HepG2 (cell line): ENCODE results near the gene ADGRB2. TPM values are rescaled to one million over a fixed set of nuclear protein-coding genes. Genes with fewer than 3 reads are reported as not detected.

Source experiments
- ATAC-seq: fragments of 200-7000 bp; cut with Tn5 transposase; 3 replicates; pipeline ENCODE4 v1.9.1; 2020; ENCODE audit warnings: mild to moderate bottlenecking, moderate library complexity
- BruUV-seq: library from RNA; stranded (reverse); fragments of 400-500 nt; replicated peaks from 2 replicates; lab custom pipeline; 2021; lab: Mats Ljungman, UMichigan
- CTCF ChIA-PET: fragments of 300-600 bp; formaldehyde crosslinking; extraction: SDS; loops from one replicate; lab custom pipeline; 2021; ENCODE audit warnings: low total read pairs, inconsistent platforms, low intra/inter-chr PET ratio; lab: Yijun Ruan, JAX
- POLR2A ChIA-PET: fragments of 350-600 bp; sonication (Branson Sonifier 250); formaldehyde crosslinking; loops from one replicate; lab custom pipeline; 2020; ENCODE audit warnings: antibody characterized with exemption, inconsistent platforms; lab: Yijun Ruan, JAX
- DNase-seq: peaks from one replicate; pipeline ENCODE4 v3.0.0-alpha.2; 2015; ENCODE audit warnings: low spot score
- FAIRE-seq: peaks from 3 replicates; lab custom pipeline; 2011; peaks lifted over from hg19 to GRCh38; lab: Jason Lieb, UNC
- H2AFZ ChIP-seq: one replicate; pipeline ENCODE4 v1.6.1; 2011; ENCODE audit warnings: low read length, inconsistent platforms
- H3K27ac ChIP-seq: fragments of 300-600 bp; 3 replicates; pipeline ENCODE4 v1.8.0; 2011; ENCODE audit warnings: mixed run types, mild to moderate bottlenecking, mixed read lengths, low read length, inconsistent platforms; ENCODE audit not compliant: insufficient read depth; ENCODE audit errors: extremely low read length
- H3K27me3 ChIP-seq, 2 experiments: fragments of 200-600 bp in 1 of 2; 2 replicates in 1 of 2; 3 replicates in 1 of 2; pipeline versions ENCODE4 v1.6.0 to v1.8.0; 2011; ENCODE audit warnings: low read length in 2 of 2, mild to moderate bottlenecking in 2 of 2, moderate library complexity in 2 of 2, inconsistent platforms in 1 of 2; ENCODE audit not compliant: insufficient read depth in 2 of 2, control insufficient read depth in 1 of 2
- H3K36me3 ChIP-seq, 2 experiments: fragments of 200-600 bp in 1 of 2; replicated peaks in 1 of 2; 2 replicates in 1 of 2; 3 replicates in 1 of 2; pipeline versions ENCODE4 v1.5.1 to v1.8.0; 2011; ENCODE audit warnings: low read length in 2 of 2, inconsistent platforms in 1 of 2; ENCODE audit not compliant: insufficient read depth in 2 of 2, control insufficient read depth in 1 of 2
- H3K4me1 ChIP-seq: 2 replicates; pipeline ENCODE4 v1.5.1; 2012; ENCODE audit warnings: low read length, inconsistent platforms; ENCODE audit not compliant: insufficient read depth
- H3K4me2 ChIP-seq: 2 replicates; pipeline ENCODE4 v1.6.0; 2011; ENCODE audit warnings: low read depth, low read length, inconsistent platforms
- H3K4me3 ChIP-seq, 3 experiments: fragments of 200-600 bp in 1 of 3; sonication (generic), shearing (Covaris generic) in 1 of 3; replicated peaks in 1 of 3; 2 replicates each; pipeline ENCODE4 v1.5.1; 2011 to 2016; ENCODE audit warnings: low read length in 3 of 3, inconsistent platforms in 2 of 3, low read depth in 2 of 3, mild to moderate bottlenecking in 2 of 3, control low read depth in 1 of 3, mixed read lengths in 1 of 3; ENCODE audit not compliant: insufficient read depth in 1 of 3
- H3K79me2 ChIP-seq: one replicate; pipeline ENCODE4 v1.6.1; 2011; ENCODE audit warnings: low read length, inconsistent platforms; ENCODE audit not compliant: insufficient read depth
- H3K9ac ChIP-seq: 2 replicates; pipeline ENCODE4 v1.6.0; 2011; ENCODE audit warnings: mild to moderate bottlenecking, low read depth, low read length, inconsistent platforms; ENCODE audit not compliant: insufficient read depth
- H3K9me3 ChIP-seq: 2 replicates; pipeline ENCODE4 v1.5.1; 2012; ENCODE audit warnings: mild to moderate bottlenecking, low read length
- H4K20me1 ChIP-seq: 2 replicates; pipeline ENCODE4 v1.6.0; 2011; ENCODE audit warnings: inconsistent platforms, mild to moderate bottlenecking, low read length, moderate library complexity; ENCODE audit not compliant: insufficient read depth
- CERS6 ChIP-seq: sonication (generic); formaldehyde crosslinking; IDR thresholded peaks from 2 replicates; pipeline ENCODE4 v1.5.0; 2020; ENCODE audit warnings: missing genetic modification reagents
- ELF4 ChIP-seq: sonication (generic); formaldehyde crosslinking; IDR thresholded peaks from 2 replicates; pipeline ENCODE4 v1.5.0; 2020; ENCODE audit warnings: missing genetic modification reagents, mild to moderate bottlenecking, moderate library complexity, borderline replicate concordance
- ESRRA ChIP-seq: sonication (generic); formaldehyde crosslinking; IDR thresholded peaks from 2 replicates; pipeline ENCODE4 v1.5.1; 2020; ENCODE audit warnings: mild to moderate bottlenecking, low read depth, missing genetic modification reagents
- FOSL2 ChIP-seq: sonication (generic); formaldehyde crosslinking; IDR thresholded peaks from 2 replicates; pipeline ENCODE4 v1.4.0; 2020; ENCODE audit warnings: missing genetic modification reagents
- HCFC1 ChIP-seq: fragments of 150-350 bp; IDR thresholded peaks from 2 replicates; pipeline ENCODE4 v1.6.1; 2014; ENCODE audit warnings: low read depth, low read length
- NCOR1 ChIP-seq: fragments of 200-600 bp; sonication (generic); IDR thresholded peaks from 2 replicates; pipeline ENCODE4 v1.7.0; 2017; ENCODE audit warnings: antibody characterized with exemption, low read length, borderline replicate concordance
- PAF1 ChIP-seq: IDR thresholded peaks from 2 replicates; pipeline ENCODE4 v1.6.1; 2016; ENCODE audit warnings: missing genetic modification reagents, missing compliant biosample characterization
- PBX3 ChIP-seq: sonication (generic); formaldehyde crosslinking; IDR thresholded peaks from 2 replicates; pipeline ENCODE4 v1.8.1; 2023; ENCODE audit warnings: missing genetic modification reagents, inconsistent platforms, borderline replicate concordance
- PHF21A ChIP-seq: sonication (generic); formaldehyde crosslinking; IDR thresholded peaks from 2 replicates; pipeline ENCODE4 v1.5.0; 2020; ENCODE audit warnings: mild to moderate bottlenecking, missing genetic modification reagents
- SAP130 ChIP-seq: IDR thresholded peaks from 2 replicates; pipeline ENCODE4 v1.6.1; 2016; ENCODE audit warnings: low read depth
- SOX13 ChIP-seq, 3 experiments: fragments of 450-650 bp in 1 of 3; sonication (generic) in 1 of 3; formaldehyde crosslinking in 1 of 3; IDR thresholded peaks in 2 of 3; conservative IDR thresholded peaks in 1 of 3; 2 replicates each; pipeline versions ENCODE4 v1.5.0 to v1.6.1; 2016 to 2020; ENCODE audit warnings: antibody characterized with exemption in 1 of 3, mild to moderate bottlenecking in 1 of 3, missing compliant biosample characterization in 1 of 3, missing genetic modification reagents in 1 of 3, moderate library complexity in 1 of 3
- ZBTB26 ChIP-seq: IDR thresholded peaks from 2 replicates; pipeline ENCODE4 v1.6.1; 2016; ENCODE audit warnings: missing compliant biosample characterization, missing genetic modification reagents, borderline replicate concordance
- ZBTB43 ChIP-seq: sonication (generic); formaldehyde crosslinking; conservative IDR thresholded peaks from 2 replicates; pipeline ENCODE4 v1.4.0; 2020; ENCODE audit warnings: missing genetic modification reagents
- ZKSCAN5 ChIP-seq: sonication (generic); formaldehyde crosslinking; IDR thresholded peaks from 2 replicates; pipeline ENCODE4 v1.5.1; 2020; ENCODE audit warnings: mild to moderate bottlenecking, missing genetic modification reagents
- ZNF253 ChIP-seq: sonication (generic); formaldehyde crosslinking; IDR thresholded peaks from 2 replicates; pipeline ENCODE4 v1.8.0; 2022; ENCODE audit warnings: mild to moderate bottlenecking, missing genetic modification reagents, borderline replicate concordance
- ZNF367 ChIP-seq: sonication (generic); formaldehyde crosslinking; IDR thresholded peaks from 2 replicates; pipeline ENCODE4 v1.4.0; 2020; ENCODE audit warnings: missing genetic modification reagents, borderline replicate concordance
- ZNF414 ChIP-seq: sonication (generic); formaldehyde crosslinking; IDR thresholded peaks from 2 replicates; pipeline ENCODE4 v1.5.0; 2020; ENCODE audit warnings: missing genetic modification reagents
- ZNF431 ChIP-seq: sonication (generic); formaldehyde crosslinking; IDR thresholded peaks from 2 replicates; pipeline ENCODE4 v1.9.0; 2022; ENCODE audit warnings: missing genetic modification reagents, low read depth, mild to moderate bottlenecking, borderline replicate concordance
- ZNF614 ChIP-seq: IDR thresholded peaks from 2 replicates; pipeline ENCODE4 v1.6.1; 2018; ENCODE audit warnings: missing biosample characterization, missing genetic modification reagents, inconsistent platforms, borderline replicate concordance
- WGBS: methylation state at CpG from one replicate; pipeline ENCODE4 v1.1.6; 2017; ENCODE audit warnings: low lambda C conversion rate; 5-methylcytosine and 5-hydroxymethylcytosine counted together
- in situ Hi-C: cut with HindIII; loops from 2 replicates; pipeline ENCODE4 v1.10.0; 2017; ENCODE audit warnings: low pct_unique_long_range_greater_than_20kb; ENCODE audit not compliant: extremely low pct_ligation_motif_present
- intact Hi-C: fragments of 100-400 bp; cut with micrococcal nuclease; formaldehyde crosslinking; loops from one replicate; pipeline ENCODE4 v1.10.0; 2022; ENCODE audit not compliant: unreplicated experiment
- polyA plus RNA-seq, 8 experiments: library from polyadenylated mRNA; depleted of rRNA in 3 of 8; stranded (reverse) in 7 of 8; unstranded in 1 of 8; fragments of >200 nt; fragmentation: Illumina TruSeq in 4 of 8; extraction: Trizol in 4 of 8; gene quantifications; 2 replicates each; pipeline versions ENCODE4 v1.2.1 to v1.2.3, GENCODE V29; 2011 to 2016; ENCODE audit warnings: low read depth in 4 of 8, missing spikeins in 1 of 8, mixed read lengths in 1 of 8; ENCODE audit not compliant: insufficient read depth in 1 of 8
- total RNA-seq, 5 experiments: library from RNA; depleted of rRNA; stranded (reverse); fragments of >200 nt; fragmentation: Illumina TruSeq; extraction: Trizol; gene quantifications; 2 replicates each; pipeline ENCODE4 v1.2.3, GENCODE V29; 2016; ENCODE audit warnings: low read depth in 1 of 5

ADGRB2 gene
- total and polyA plus RNA-seq, 2 of the 13 experiments (the other 11 are each of a cell fraction or from before 2014, with no cell fraction given), result 0.03 to 0.09 TPM

- intact Hi-C loops, result no loop called here
- no peak for TF ChIP-seq ZKSCAN5 (CRISPR knock-in tag)
- no peak for TF ChIP-seq HCFC1
- no peak for TF ChIP-seq ZBTB43 (CRISPR knock-in tag)
- no peak for TF ChIP-seq SOX13 (IDR thresholded peaks at IDR 0.05)
- no peak for TF ChIP-seq SOX13 (CRISPR knock-in tag; conservative IDR thresholded peaks at IDR 0.05 in 1 of 2, IDR thresholded peaks at IDR 0.05 in 1 of 2)
- TF ChIP-seq PHF21A (CRISPR knock-in tag), result no peak
- TF ChIP-seq ZNF431 (CRISPR knock-in tag), result no peak
- no peak for TF ChIP-seq ESRRA (CRISPR knock-in tag)
- TF ChIP-seq ZNF614 (CRISPR knock-in tag), result no peak
- no peak for TF ChIP-seq NCOR1
- TF ChIP-seq ZBTB26 (CRISPR knock-in tag), result no peak
- no peak for TF ChIP-seq ZNF414 (CRISPR knock-in tag)
- no peak for TF ChIP-seq ZNF367 (CRISPR knock-in tag)
- TF ChIP-seq FOSL2 (CRISPR knock-in tag), result no peak
- no peak for TF ChIP-seq ELF4 (CRISPR knock-in tag)
- TF ChIP-seq ZNF253 (CRISPR knock-in tag), result no peak
- TF ChIP-seq PBX3 (CRISPR knock-in tag), result no peak
- no peak for TF ChIP-seq CERS6 (CRISPR knock-in tag)
- no peak for TF ChIP-seq PAF1
- no peak for TF ChIP-seq SAP130
Observed at GRCh38 chr1:31772669-31773248, 8.6 kb upstream of the ADGRB2 start.

More at GRCh38 chr1:31772669-31773248, 8.6 kb upstream of the ADGRB2 start:
- Histone ChIP-seq H3K4me2 (no peak overlapping the region), H3K4me1 (peaks cover 11% of the 10 kb centered on the region), H2AFZ (no peak overlapping the region), H3K36me3 (no peaks in the 10 kb centered on the region), H3K27me3 (peaks cover 7 to 71% of the 10 kb centered on the region in 2 experiments; a peak in 4 of 5 replicates), H3K9ac (no peak overlapping the region), H3K27ac (no peak overlapping the region), H3K79me2 (no peaks in the 10 kb centered on the region), H4K20me1 (no peaks in the 10 kb centered on the region), H3K4me3 (no peak overlapping the region), H3K9me3 (no peaks in the 10 kb centered on the region)
- 73% methylated on average over 5 of the region's 49 CpGs for WGBS
- in situ Hi-C loops, result no loop called here
- POLR2A ChIA-PET, result no interaction called here
- CTCF ChIA-PET, result no interaction called here
- no TSS peak for BruUV-seq
- FAIRE-seq, result no peak
- ATAC-seq, result no peak
- no peak for DNase-seq
